GDM1 (cell line): ENCODE data around the gene ALB.

Experiments
- DNase-seq: peaks from one replicate; lab custom pipeline; 2025; lab: John Stamatoyannopoulos, UW

Gene ALB

DNA sequence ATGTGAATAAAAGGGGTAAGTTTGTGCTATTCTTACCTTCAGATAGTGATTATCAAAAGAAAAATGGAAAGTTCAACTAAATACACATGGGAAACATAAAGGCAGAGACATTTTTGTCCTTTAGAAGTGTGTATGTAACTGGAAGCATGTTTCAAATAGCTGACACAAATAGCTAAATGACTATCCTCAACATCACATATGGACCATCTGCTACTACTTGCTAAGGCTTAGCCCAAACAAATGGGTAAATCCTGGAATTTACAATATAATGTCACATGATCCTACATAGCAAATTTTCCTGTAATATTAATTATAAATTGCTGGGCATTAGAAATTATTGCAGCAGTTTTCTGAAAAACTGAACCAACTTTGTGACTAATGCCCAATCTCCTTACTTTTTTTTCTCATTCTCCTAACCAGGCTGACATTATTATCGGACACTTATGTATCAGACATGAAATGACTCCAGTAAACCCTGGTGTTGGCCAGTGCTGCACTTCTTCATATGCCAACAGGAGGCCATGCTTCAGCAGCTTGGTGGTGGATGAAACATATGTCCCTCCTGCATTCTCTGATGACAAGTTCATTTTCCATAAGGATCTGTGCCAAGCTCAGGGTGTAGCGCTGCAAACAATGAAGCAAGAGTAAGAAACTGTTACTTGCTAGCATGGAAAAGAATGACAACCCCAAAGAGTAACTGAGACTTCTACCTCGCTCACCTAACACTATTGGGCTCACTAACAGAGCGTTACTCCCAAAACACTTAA is 48.1 kb downstream of the ALB start:
- no peak for DNase-seq

DNA sequence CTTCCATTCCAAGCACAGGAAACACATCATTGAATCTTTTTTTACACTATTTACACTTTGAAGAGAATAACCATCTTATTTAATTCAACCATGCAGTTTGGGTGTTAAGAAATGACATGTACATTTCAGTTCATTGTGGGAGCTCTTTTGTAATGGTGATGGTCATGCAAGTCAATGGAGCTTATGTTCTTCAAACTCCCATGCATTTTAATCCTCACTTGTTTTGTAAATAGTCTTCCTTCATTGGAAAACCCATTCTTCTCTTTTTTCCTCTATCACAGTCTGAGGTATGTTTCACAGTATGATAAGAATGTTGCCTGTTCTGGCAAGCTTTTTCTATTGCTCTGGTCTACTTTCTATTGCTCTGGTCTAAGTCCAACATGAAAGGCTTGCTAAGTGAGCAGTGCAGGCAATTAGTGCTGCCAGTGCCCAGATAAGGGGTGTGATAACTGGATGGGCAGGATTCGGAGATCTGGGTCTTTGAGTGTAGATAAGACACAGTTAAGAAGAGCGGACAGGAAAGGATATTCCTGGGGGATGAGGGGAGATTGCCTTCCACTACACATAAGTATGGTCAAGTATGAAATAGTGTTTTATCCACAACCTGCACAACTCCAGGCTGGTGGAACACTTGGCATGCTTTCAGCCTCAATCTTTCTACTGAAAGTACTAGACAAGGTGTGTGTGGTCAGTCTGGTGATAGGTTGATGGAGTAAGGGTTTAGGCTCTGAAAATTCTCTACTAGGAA is 49.0 kb downstream of the ALB start:
- no peak for DNase-seq

DNA sequence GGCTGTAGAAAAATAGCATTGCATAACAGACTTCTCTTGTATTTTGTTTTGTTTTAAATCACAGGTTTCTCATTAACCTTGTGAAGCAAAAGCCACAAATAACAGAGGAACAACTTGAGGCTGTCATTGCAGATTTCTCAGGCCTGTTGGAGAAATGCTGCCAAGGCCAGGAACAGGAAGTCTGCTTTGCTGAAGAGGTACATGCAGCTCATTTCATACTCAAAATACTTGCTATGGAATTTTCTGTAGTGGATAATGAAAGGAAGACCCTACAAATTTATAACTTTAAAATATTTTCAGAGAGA is 49.6 kb downstream of the ALB start:
- DNase-seq, result no peak

DNA sequence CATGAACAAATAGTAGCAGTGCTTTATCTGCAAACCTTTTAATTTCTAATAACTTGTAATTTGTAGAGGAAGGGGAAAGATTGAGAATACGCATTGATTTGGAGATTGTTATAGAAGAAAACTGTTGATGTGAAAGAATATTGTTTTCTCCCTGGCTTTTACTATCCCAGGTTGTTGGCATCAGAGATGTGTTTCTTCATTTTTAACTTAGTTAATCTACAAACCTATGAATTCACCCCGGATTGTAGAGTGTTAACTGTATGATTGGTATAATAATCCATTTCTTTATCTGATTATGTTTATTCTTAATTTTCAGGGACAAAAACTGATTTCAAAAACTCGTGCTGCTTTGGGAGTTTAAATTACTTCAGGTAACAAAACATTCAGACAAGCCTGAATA is 50.8 kb downstream of the ALB start:
- DNase-seq, result no peak

DNA sequence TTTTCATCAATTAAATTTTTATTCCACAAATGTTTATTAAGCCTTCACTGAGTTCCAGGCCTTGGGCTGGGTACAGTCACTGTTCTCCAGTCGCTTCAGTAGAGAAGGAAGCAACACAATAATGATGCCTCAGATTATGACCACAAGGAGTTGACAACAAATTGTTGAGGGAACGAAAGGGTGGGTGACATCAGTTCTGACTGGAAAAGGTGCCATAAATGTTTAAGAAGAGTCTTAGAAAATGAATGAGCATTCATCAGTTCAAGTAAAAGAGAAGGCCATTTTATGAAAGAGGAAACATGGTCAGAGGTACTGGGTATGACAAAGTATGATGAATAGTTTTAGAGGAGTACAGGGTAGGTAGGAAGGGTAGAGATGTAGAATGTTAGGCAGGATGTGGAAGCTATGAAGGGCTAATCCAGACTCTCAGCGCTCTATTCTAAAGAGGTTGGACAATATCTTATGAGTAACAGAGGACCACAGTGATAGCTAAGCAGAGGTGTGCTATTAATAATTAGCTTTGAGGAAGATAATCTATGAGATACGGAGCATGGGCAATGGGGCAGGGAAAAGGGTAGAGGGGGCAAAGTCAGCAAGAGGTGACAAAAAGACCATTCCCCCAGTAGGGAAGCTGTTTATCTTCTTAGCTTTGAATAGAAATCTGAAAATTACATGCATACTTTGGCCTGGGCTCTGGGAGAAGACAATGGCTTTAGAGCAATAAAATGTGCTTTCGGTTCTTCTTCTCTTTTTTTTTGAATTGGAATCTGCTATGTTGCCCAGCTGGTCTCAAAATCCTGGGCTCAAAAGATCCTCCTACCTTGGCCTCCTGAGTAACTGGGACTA is 52.3 kb downstream of the ALB start:
- DNase-seq, result no peak

DNA sequence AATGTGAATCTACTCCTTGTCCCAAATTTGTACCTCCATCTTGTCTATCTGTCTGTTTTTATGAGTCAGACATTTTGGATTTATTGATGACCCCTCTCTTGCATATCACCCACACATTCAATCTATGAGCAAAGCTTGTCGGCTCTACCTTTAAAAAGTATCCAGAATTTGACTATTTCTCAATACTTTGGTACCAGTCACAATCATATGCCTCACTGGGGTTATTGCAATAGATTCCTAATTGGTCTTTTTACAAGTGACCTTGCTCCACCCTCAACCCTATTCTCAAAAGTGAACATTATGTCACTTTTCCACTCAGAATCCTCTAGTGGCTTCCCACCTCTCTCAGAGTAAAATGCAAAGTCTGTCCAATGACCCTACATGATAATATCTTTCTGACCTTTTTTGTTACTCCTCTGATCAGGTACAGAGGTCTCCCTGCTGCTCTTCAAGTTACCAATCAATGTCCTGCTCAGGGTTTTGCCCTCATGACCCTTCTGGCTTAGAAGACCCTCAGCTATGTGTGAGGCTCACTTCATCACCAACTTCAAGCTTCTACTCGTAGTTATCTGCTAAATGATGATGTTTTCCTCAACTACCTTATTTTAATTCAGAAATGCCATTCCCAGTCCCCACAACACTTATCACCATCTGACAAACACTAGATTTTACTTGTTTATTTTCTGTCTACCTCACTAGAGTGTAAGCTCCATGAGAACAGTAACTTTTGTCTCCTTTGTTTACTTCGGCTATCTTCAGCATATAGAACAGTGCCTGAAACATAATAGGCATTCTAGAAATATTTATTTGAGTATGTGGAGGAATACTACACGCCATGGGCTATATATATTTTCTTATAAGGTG is 54.3 kb downstream of the ALB start:
- DNase-seq, result no peak

DNA sequence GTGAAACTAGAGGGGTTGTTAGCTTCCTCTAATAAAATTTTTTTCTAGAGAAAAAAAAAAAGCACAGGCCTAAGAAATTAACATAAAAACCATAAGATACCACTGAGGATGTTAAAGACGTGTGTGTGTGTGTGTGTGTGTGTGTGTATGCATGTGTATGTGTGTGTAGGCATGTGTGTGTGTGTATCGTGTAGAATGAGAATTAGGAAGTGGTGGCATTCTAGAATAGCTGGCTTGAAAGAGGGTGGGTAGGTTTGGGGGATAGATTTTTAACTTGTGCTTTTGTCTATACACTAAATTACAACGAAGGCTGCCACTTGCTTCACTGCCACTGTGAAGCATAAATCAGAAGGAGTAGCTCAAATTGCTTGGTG is 54.9 kb downstream of the ALB start:
- DNase-seq, result no peak

DNA sequence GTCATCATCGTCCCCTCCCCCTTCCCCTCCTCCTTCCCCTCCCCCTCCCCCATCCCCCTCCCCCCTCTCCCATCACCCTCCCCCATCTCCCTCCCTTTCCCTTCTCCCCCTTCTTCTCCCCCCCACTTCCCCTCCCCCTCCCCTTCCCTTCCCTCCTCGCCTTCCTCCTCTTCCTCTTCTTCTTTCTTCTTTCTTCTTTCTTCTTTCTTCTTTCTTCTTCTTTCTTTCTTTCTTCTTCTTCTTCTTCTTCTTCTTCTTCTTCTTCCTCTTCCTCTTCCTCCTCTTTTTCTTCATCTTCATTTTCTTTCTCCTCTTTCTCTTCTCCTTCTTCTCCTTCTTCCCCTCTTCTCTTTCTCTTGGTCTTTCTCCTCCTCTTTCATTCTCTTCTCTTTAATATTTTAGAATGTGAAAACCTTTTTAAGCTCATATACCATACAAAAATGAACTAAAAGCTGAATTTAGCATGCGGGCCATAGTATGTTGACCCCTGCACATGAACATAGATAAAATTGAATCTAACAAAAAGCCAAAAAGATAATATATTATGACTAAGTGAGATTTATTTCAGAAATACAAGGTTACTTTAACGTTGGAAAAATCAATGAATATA is 56.9 kb downstream of the ALB start:
- no peak for DNase-seq

DNA sequence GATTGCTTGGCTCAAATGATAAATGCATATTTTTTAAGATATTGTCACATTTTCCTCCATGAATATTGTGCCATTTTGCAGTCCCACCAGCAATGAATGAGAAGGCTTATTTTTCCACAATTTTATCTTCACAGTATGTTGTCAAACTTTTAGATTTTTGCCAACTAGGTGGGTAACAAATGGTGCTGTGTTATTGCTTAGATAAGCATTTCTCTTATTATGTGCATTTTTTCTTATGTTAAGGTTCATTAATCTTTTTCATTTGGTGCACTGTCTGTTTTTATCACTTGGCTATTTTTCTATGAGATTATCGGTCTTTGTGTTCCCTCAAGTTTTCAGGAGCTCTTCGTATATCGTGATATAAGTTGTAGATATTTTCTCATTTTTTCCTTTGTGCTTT is 64.1 kb downstream of the ALB start:
- DNase-seq, result no peak

DNA sequence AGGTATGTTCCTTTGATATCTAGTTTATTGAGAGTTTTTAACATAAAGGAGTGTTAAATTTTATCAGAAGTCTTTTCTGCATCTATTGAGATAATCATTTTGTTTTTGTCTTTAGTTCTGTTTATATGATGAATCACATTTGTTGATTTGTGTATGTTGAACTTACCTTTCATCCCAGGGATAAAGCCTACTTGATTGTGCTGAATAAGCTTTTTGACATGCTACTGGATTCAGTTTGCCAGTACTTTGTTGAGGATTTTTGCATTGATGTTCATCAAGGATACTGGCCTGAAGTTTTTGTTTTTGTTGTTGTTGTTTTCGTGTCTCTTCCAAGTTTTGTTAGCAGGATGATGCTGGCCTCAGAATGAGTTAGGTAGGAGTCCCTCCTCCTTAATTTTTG is 66.6 kb downstream of the ALB start:
- no peak for DNase-seq
